Neural progenitor cell (in vitro differentiated cells): ENCODE results near the gene JAG1. TPM values are rescaled to one million over a fixed set of nuclear protein-coding genes. Genes with fewer than 3 reads are reported as not detected.

ENCODE experiments used
- DNase-seq: peaks from one replicate; pipeline ENCODE4 v3.0.0-alpha.2; 2016; ENCODE audit warnings: low spot score
- H2AFZ ChIP-seq: fragments of 200-600 bp; sonication (generic); replicated peaks from 2 replicates; pipeline ENCODE4 v1.6.1; 2016; ENCODE audit warnings: antibody characterized with exemption
- H3F3A ChIP-seq: fragments of 200-600 bp; sonication (generic); 2 replicates; pipeline ENCODE4 v1.6.1; 2016; ENCODE audit warnings: antibody characterized with exemption, low read depth
- H3K27ac ChIP-seq: fragments of 200-600 bp; sonication (generic); 2 replicates; pipeline ENCODE4 v1.5.1; 2016; ENCODE audit warnings: mild to moderate bottlenecking
- H3K27me3 ChIP-seq: fragments of 200-600 bp; sonication (generic); 2 replicates; pipeline ENCODE4 v1.6.1; 2016; ENCODE audit warnings: mild to moderate bottlenecking, moderate library complexity
- H3K36me3 ChIP-seq: fragments of 200-600 bp; sonication (generic); 2 replicates; pipeline ENCODE4 v1.5.1; 2016
- H3K4me1 ChIP-seq: fragments of 200-600 bp; sonication (generic); 2 replicates; pipeline ENCODE4 v1.6.1; 2016; ENCODE audit warnings: mixed run types
- H3K4me2 ChIP-seq: fragments of 200-600 bp; sonication (generic); 2 replicates; pipeline ENCODE4 v1.6.1; 2016
- H3K4me3 ChIP-seq: fragments of 200-600 bp; sonication (generic); 2 replicates; pipeline ENCODE4 v1.5.1; 2016
- H3K79me2 ChIP-seq: fragments of 200-600 bp; sonication (generic); 2 replicates; pipeline ENCODE4 v1.6.1; 2016; ENCODE audit warnings: low read depth
- H3K9ac ChIP-seq: fragments of 200-600 bp; sonication (generic); 2 replicates; pipeline ENCODE4 v1.6.1; 2016
- H3K9me3 ChIP-seq: fragments of 200-600 bp; sonication (generic); 2 replicates; pipeline ENCODE4 v1.5.1; 2016; ENCODE audit warnings: low read depth
- H4K20me1 ChIP-seq: fragments of 200-600 bp; sonication (generic); 2 replicates; pipeline ENCODE4 v1.6.1; 2016; ENCODE audit warnings: low read depth
- H3K27ac Mint-ChIP-seq: 3 replicates; pipeline ENCODE4 v1.8.0; 2021; ENCODE audit warnings: mixed read lengths
- H3K27me3 Mint-ChIP-seq: 2 replicates; pipeline ENCODE4 v1.8.0; 2022; ENCODE audit warnings: low read depth, mild to moderate bottlenecking, inconsistent platforms, moderate library complexity, mixed read lengths; ENCODE audit not compliant: insufficient read depth
- H3K36me3 Mint-ChIP-seq: 3 replicates; pipeline ENCODE4 v1.8.0; 2021; ENCODE audit warnings: mixed read lengths
- H3K4me1 Mint-ChIP-seq: 3 replicates; pipeline ENCODE4 v1.8.0; 2021; ENCODE audit warnings: mixed read lengths
- H3K4me3 Mint-ChIP-seq: 3 replicates; pipeline ENCODE4 v1.8.0; 2021; ENCODE audit warnings: mild to moderate bottlenecking, moderate library complexity, mixed read lengths
- H3K9me3 Mint-ChIP-seq: 3 replicates; pipeline ENCODE4 v1.8.0; 2020; ENCODE audit warnings: mixed read lengths
- EZH2 ChIP-seq: fragments of 200-600 bp; sonication (generic); IDR thresholded peaks from 2 replicates; pipeline ENCODE4 v1.6.1; 2017; ENCODE audit warnings: antibody characterized with exemption, mild to moderate bottlenecking, moderate library complexity
- EZH2phosphoT487 ChIP-seq: fragments of 200-600 bp; sonication (generic); IDR thresholded peaks from 2 replicates; pipeline ENCODE4 v1.6.1; 2017; ENCODE audit warnings: antibody characterized with exemption
- total RNA-seq: library from RNA; depleted of rRNA; stranded (reverse); fragments of >200 nt; gene quantifications from 2 replicates; pipeline ENCODE4 v1.2.3, GENCODE V29; 2015; ENCODE audit warnings: low replicate concordance
- TF ChIP-seq, protein P1 (sequence below): fragments of 200-600 bp; sonication (generic); IDR thresholded peaks from 2 replicates; pipeline ENCODE4 v1.5.1; 2017; ENCODE audit warnings: antibody characterized with exemption, mild to moderate bottlenecking

The JAG1 gene
- total RNA-seq, 1 donor from 2014 or later, result 129 TPM

DNA sequence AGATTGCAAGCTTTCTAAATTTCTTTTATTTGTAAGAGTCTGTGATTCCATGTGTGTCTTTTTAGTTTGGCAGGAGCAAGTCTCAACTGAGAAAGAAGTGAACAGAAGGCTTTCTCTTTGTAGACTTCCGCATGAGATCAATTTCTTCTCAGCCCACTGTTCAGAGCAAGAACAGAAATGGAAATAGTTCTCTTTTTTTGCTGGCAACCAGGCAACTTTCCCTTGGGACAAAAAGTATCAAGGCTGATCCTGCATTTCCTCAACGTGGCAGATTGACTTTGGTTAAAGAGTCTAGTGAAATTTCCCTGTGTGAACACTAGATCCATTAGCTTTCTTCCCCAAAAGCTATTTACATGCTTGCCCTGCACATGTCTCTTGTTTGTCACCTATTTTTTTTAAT is 46.8 kb upstream of the JAG1 start:
- no peak overlapping the region for H2AFZ ChIP-seq
- TF ChIP-seq EZH2 (no peak), EZH2phosphoT487 (no peak)
- Mint-ChIP-seq H3K27ac (no peak overlapping the region), H3K36me3 (no peaks in the 10 kb centered on the region), H3K27me3 (peaks cover 7% of the 10 kb centered on the region), H3K4me3 (no peak overlapping the region), H3K4me1 (peaks cover 34% of the 10 kb centered on the region), H3K9me3 (no peaks in the 10 kb centered on the region)
- H3K4me3 ChIP-seq, result no peak overlapping the region
- H3K27me3 ChIP-seq, result no peaks in the 10 kb centered on the region
- no peaks in the 10 kb centered on the region for H3F3A ChIP-seq
- no peak overlapping the region for H3K27ac ChIP-seq
- no peak overlapping the region for H3K9ac ChIP-seq
- H3K79me2 ChIP-seq, result no peaks in the 10 kb centered on the region
- H3K4me1 ChIP-seq, result peaks cover 6% of the 10 kb centered on the region
- no peaks in the 10 kb centered on the region for H3K36me3 ChIP-seq
- H3K9me3 ChIP-seq, result no peaks in the 10 kb centered on the region
- H3K4me2 ChIP-seq, result no peak overlapping the region
- no peaks in the 10 kb centered on the region for H4K20me1 ChIP-seq
- DNase-seq, result no peak

DNA sequence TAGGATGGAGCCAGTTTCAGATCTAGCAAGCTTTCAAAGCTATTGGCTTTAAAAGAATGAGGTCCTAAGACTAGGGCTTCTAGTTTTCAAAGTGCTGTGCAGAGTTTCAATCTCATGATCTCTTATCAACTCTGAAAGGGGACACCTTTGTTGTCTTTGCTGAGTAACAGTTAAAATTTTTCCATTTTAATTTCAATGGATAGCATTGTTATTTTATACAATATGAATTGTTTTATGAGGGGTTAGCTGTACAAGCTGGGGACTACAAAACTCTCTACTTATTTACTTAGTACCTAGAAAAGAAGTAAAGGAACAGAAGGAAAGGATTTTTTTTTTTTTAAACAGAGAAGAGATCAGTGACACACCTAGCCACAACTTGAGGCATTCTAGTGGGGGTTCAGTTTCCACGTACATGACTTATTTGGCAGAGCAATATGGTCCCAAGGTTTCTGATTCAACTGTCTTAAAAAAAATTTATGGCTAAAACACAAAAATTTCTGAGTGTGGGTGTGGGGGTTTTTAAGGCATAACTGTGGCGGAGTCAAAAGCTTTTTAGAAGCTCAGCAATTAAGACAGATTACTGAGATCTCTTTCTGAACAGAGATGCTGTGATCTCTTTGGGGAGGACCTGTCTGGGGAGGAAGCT is 46.1 kb upstream of the JAG1 start:
- H3K27ac ChIP-seq, result no peak overlapping the region
- H3K4me1 ChIP-seq, result peaks cover 8% of the 10 kb centered on the region
- no peaks in the 10 kb centered on the region for H3K9me3 ChIP-seq
- H3F3A ChIP-seq, result no peaks in the 10 kb centered on the region
- TF ChIP-seq EZH2phosphoT487 (no peak), EZH2 (no peak)
- TF ChIP-seq, protein P1, sequence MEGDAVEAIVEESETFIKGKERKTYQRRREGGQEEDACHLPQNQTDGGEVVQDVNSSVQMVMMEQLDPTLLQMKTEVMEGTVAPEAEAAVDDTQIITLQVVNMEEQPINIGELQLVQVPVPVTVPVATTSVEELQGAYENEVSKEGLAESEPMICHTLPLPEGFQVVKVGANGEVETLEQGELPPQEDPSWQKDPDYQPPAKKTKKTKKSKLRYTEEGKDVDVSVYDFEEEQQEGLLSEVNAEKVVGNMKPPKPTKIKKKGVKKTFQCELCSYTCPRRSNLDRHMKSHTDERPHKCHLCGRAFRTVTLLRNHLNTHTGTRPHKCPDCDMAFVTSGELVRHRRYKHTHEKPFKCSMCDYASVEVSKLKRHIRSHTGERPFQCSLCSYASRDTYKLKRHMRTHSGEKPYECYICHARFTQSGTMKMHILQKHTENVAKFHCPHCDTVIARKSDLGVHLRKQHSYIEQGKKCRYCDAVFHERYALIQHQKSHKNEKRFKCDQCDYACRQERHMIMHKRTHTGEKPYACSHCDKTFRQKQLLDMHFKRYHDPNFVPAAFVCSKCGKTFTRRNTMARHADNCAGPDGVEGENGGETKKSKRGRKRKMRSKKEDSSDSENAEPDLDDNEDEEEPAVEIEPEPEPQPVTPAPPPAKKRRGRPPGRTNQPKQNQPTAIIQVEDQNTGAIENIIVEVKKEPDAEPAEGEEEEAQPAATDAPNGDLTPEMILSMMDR, result no peak
- H4K20me1 ChIP-seq, result no peaks in the 10 kb centered on the region
- no peaks in the 10 kb centered on the region for H3K36me3 Mint-ChIP-seq
- H3K36me3 ChIP-seq, result no peaks in the 10 kb centered on the region
- H3K4me2 ChIP-seq, result no peak overlapping the region
- peaks cover 34% of the 10 kb centered on the region for H3K4me1 Mint-ChIP-seq
- no peak overlapping the region for H3K27ac Mint-ChIP-seq
- H3K9ac ChIP-seq, result no peak overlapping the region
- no peak for DNase-seq
- H3K79me2 ChIP-seq, result no peaks in the 10 kb centered on the region
- H3K27me3 ChIP-seq, result no peaks in the 10 kb centered on the region
- H3K4me3 Mint-ChIP-seq, result no peak overlapping the region
- peaks cover 7% of the 10 kb centered on the region for H3K27me3 Mint-ChIP-seq
- no peak overlapping the region for H2AFZ ChIP-seq
- H3K4me3 ChIP-seq, result no peak overlapping the region
- H3K9me3 Mint-ChIP-seq, result no peaks in the 10 kb centered on the region

- Histone ChIP-seq H3K4me1 (peaks cover 15% of the 10 kb centered on the region), H3K4me2 (no peak overlapping the region), H3K27me3 (no peaks in the 10 kb centered on the region), H3K9ac (no peak overlapping the region), H3K4me3 (no peak overlapping the region), H4K20me1 (no peaks in the 10 kb centered on the region), H3K27ac (no peak overlapping the region), H3F3A (no peaks in the 10 kb centered on the region), H3K36me3 (no peaks in the 10 kb centered on the region), H3K9me3 (no peaks in the 10 kb centered on the region), H2AFZ (no peak overlapping the region), H3K79me2 (no peaks in the 10 kb centered on the region)
- Mint-ChIP-seq H3K27me3 (peaks cover 4% of the 10 kb centered on the region), H3K9me3 (no peaks in the 10 kb centered on the region), H3K27ac (no peak overlapping the region), H3K4me3 (no peak overlapping the region), H3K36me3 (peaks cover 1% of the 10 kb centered on the region), H3K4me1 (peaks cover 33% of the 10 kb centered on the region)
- DNase-seq, result no peak
- TF ChIP-seq EZH2, result no peak
- no peak for TF ChIP-seq EZH2phosphoT487
- TF ChIP-seq, protein P1, result no peak
These were observed 44.9 kb upstream of the JAG1 start for GRCh38 chr20:10718661-10719060.

- H3K27ac ChIP-seq, result no peak overlapping the region
- H2AFZ ChIP-seq, result no peak overlapping the region
- H3K4me2 ChIP-seq, result no peak overlapping the region
These were observed 43.1 kb upstream of the JAG1 start for GRCh38 chr20:10716855-10717254.

More at GRCh38 chr20:10716855-10717254, 43.1 kb upstream of the JAG1 start:
- Mint-ChIP-seq H3K36me3 (peaks cover 1% of the 10 kb centered on the region), H3K4me3 (no peak overlapping the region), H3K27me3 (peaks cover 5% of the 10 kb centered on the region), H3K27ac (no peak overlapping the region), H3K4me1 (peaks cover 37% of the 10 kb centered on the region), H3K9me3 (no peaks in the 10 kb centered on the region)
- peaks cover 15% of the 10 kb centered on the region for H3K4me1 ChIP-seq
- TF ChIP-seq, protein P1, result no peak
- TF ChIP-seq EZH2 (no peak), EZH2phosphoT487 (no peak)
- no peaks in the 10 kb centered on the region for H3K27me3 ChIP-seq
- no peak for DNase-seq
- H4K20me1 ChIP-seq, result no peaks in the 10 kb centered on the region
- H3K36me3 ChIP-seq, result no peaks in the 10 kb centered on the region
- no peaks in the 10 kb centered on the region for H3K79me2 ChIP-seq
- no peaks in the 10 kb centered on the region for H3F3A ChIP-seq
- H3K9me3 ChIP-seq, result no peaks in the 10 kb centered on the region
- H3K4me3 ChIP-seq, result no peak overlapping the region
- H3K9ac ChIP-seq, result no peak overlapping the region
